ENCODE data around the gene BLM.

BLM gene

DNA sequence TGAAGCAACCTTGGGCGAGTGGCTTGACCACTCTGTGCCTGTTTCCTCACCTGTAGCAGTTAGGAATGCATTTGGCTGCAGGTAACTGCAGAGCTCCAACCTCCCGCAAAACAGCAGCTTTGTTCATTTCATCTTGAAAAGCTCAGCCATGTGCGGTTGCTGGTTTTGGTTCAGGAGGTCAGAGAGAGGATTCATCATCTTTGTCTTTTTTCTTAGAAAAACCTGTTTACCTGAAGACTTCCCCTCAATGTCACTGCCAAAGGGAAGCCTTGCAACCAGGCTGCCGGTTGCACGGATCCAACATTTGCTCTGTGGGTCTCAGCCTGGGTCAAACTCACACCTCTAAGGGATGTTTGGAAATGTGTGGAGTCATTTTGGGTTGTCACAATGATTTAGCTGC lies 134.8 kb downstream of the BLM start:
- no peak for DNase-seq (ENCODE audit: low spot score)

GRCh38 chr15:90855139-90855538 lies 138.0 kb downstream of the BLM start:
- DNase-seq (ENCODE audit: low spot score), result no peak

- no peak for DNase-seq (ENCODE audit: low spot score)
Measured at GRCh38 chr15:90857337-90857736, 140.2 kb downstream of the BLM start.

DNA sequence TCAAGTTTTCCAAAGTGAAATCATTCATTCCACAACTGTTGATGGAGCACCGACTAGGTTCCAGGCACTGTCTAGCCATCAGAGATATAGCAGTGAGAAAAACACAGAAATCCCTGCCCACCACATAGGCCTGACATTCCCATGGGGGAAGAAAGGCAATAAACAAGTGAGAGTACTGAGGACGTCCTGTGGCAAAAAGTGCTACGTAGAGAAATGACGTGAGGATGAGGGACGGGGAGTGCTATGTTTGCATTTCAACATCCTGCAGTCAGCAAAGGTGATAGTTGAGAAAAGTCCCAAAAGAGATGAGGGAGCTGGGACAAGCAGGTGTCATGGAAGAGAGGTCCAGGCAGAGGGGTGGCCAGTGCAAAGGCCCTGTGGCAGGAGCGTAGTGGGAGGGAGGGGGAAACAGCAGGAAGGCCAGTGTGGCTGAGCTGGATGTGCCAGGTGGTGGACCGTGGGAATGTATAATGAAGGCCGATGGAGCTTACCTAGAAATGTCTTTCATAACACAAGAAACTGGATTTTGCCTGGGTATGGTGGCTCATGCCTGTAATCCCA lies 140.8 kb downstream of the BLM start:
- DNase-seq (ENCODE audit: low spot score), result no peak

GRCh38 chr15:90859234-90860131 lies 142.3 kb downstream of the BLM start:
- no peak for DNase-seq (ENCODE audit: low spot score)

DNA sequence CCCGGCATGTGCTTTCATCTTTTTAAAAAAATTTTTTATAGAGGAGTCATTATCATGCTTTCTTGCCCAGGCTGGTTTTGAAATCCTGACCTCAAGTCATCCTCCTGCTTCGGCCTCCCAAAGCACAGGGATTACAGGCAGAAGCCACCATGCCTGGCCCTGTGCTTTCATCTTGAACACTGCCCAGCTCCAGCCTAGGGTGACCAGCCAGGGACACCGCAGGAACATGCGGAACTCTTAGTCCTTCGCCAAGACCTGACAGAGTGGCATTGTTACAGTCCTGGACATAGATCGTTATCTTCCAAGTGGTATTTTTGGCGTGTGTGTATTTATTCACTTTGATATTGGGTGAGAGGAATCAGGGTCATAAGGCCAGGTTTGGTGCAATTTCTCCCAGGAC lies 143.3 kb downstream of the BLM start:
- no peak for DNase-seq (ENCODE audit: low spot score)

GRCh38 chr15:90860942-90861675 lies 144.0 kb downstream of the BLM start:
- DNase-seq (ENCODE audit: low spot score), result no peak

GRCh38 chr15:90862487-90862886 lies 145.3 kb downstream of the BLM start:
- DNase-seq (ENCODE audit: low spot score), result no peak

DNA sequence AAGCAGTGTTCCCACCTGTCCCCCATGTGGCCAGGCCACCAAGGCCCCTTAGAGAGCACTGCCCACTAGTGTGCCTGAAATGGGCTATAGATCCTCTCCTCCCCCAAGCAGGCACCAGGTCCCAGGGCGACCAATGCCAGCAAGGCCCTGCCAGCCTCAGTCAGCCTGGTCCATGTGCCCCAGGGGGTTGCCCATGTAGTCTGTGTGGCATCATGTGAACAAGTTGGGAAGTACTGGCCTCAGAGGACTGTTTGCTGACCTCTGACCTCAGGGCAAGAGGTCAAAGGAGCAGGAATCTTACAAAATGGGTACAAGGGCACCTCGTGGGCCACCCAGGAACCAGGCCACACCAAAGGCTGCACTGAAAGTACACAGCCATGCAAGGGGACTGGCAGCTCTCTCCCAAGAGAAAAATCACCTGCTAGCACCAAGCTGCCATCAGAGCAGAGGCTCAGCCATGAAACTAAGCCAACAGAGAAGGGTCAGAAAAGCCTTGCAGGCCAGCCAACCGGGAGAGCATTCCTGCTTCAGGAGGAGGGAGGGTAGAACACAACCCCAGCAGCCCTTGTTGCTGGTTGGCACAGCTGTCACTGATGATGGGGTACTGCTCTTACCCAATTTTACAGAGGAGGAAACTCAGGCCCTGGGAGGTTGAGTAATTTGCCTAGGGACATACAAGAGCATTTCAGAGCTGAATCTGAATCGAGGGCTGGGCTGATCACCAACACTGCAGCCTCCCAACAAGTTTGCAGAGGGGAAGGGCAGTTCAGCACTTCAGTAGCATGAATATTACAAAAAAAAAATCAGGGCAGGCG lies 146.0 kb downstream of the BLM start:
- no peak for DNase-seq (ENCODE audit: low spot score)

- DNase-seq (ENCODE audit: low spot score), result no peak
Measured at GRCh38 chr15:90863987-90864386, 146.8 kb downstream of the BLM start.

GRCh38 chr15:90864507-90864906 lies 147.4 kb downstream of the BLM start:
- DNase-seq (ENCODE audit: low spot score), result no peak

DNA sequence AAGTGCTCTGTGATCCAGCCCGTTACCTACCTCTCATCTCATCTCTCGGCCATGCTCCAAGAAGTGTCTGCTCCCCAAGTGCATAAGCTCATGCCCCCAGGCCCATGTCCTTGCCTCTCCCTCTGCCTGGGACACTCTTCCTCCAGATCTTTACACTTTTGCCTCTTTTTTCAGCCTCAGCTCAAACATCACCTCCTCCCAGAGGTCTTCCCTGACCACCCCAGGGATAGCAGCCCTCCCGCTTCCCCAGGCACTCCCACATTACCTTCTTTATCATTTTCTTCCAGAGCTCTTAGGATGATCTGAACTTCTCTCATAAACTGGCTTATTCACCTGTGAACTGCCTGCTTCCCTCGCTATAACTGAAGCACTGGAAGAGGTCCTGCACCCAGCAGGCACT lies 148.6 kb downstream of the BLM start:
- DNase-seq (ENCODE audit: low spot score), result no peak
